ENCODE results near the gene PNPLA5.
A peak's percentile ranks its signal among the peaks of the same experiment; 100 is the strongest.

Gene PNPLA5

DNA sequence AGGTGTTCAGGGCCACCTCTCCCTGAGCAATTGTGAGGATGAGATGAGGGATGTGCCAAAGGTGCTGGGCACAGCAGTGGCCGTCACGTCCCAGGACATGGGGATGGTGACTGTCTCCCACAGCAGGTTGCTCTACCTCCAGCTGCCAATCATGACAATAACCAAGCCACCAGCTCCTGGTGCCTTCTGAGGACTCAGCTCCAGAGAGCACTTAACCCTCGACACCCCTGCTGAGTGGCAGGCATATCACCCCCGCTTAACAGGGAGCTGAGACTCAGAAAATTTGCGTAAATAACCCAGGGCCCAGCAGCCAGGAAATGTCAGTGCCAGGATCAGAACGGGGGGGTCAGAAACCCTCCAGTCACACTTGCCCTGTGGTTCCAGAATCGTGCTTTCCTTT, 8.4 kb upstream of the PNPLA5 start:
- peaks cover 8% of the 10 kb centered on the region; the same call in 1 of the 2 replicates for H3K4me1 ChIP-seq (ENCODE audit: control insufficient read depth, insufficient read depth, low read length)
- H3K27ac ChIP-seq (ENCODE audit: low read depth, low read length) = no peak overlapping the region
- no peaks in the 10 kb centered on the region for H3K9me3 ChIP-seq (ENCODE audit: control insufficient read depth, insufficient read depth, low read depth, low read length)
- no peaks in the 10 kb centered on the region for H3K36me3 ChIP-seq (ENCODE audit: control insufficient read depth, insufficient read depth, low read length)
- H3K9ac ChIP-seq (ENCODE audit: low read length) = no peak overlapping the region
- no peaks in the 10 kb centered on the region; the same call in 1 of the 2 replicates for H3K27me3 ChIP-seq (ENCODE audit: control insufficient read depth, insufficient read depth, low read length)
- H3K4me3 ChIP-seq (ENCODE audit: low read depth, low read length) = no peak overlapping the region

DNA sequence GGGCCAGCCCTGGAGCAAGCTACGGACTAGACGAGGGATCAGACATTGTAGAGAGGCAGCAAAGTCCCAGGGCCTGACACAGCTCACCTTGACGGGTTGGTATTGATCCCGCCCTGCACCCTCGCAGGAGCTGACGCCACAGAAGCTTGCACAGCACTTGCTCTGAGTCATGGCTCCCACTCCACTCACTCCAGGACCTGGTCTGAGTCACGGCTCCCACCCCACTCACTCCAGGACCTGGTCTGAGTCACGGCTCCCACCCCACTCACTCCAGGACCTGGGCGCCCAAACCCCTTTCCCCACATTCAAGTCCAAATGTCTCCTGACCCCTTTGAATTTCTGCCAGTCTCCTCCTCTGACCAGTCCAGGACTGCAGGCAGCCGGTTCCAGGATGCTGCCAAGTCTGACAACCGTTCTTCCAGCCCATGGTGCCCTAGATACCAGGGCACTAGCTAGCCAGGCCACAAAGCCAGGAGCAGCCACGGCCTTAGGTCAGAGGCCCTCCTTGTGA, 6.0 kb upstream of the PNPLA5 start:
- H3K36me3 ChIP-seq (ENCODE audit: control insufficient read depth, insufficient read depth, low read length) = no peaks in the 10 kb centered on the region
- no peak overlapping the region for H3K4me3 ChIP-seq (ENCODE audit: low read depth, low read length)
- no peak overlapping the region for H3K9ac ChIP-seq (ENCODE audit: low read length)
- H3K4me1 ChIP-seq (ENCODE audit: control insufficient read depth, insufficient read depth, low read length) = peaks cover 1% of the 10 kb centered on the region; the same call in 1 of the 2 replicates
- H3K27ac ChIP-seq (ENCODE audit: low read depth, low read length) = no peak overlapping the region
- H3K27me3 ChIP-seq (ENCODE audit: control insufficient read depth, insufficient read depth, low read length) = peaks cover 12% of the 10 kb centered on the region; the same call in 1 of the 2 replicates
- no peaks in the 10 kb centered on the region for H3K9me3 ChIP-seq (ENCODE audit: control insufficient read depth, insufficient read depth, low read depth, low read length)

DNA sequence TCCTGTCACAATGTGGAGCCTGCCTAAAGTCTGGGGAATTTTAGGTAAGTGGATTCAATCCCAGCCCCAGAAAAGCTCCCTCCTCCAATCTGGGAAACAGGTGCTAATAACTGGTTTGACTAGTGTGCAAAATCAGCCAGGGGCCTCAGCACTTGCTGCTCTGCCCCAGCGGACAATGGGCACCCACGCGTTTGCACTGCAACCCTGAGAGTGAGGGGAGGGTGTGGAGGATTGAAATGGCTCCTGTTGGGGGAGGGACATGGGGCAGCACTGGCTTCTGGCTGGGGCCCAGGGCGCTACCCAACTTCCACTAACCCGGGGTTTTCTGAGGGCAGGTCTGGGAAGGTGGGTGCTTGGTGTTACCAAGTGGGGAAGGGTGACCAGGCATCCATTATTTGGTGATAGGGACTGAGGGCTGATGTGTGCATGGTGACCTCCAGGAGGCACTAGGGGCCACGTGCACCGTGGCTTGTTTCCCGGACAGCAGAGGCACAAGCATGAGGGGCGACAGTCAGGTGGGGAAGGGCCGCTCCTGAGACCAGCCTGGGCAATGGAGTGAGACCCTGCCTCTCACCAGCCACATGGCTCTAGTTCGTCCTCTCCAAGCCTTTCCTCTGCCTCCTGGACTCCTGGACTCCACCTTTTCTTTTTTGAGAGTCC, 4.3 kb upstream of the PNPLA5 start:
- Histone ChIP-seq H3K4me3 (ENCODE audit: low read depth, low read length) (no peak overlapping the region), H3K9me3 (ENCODE audit: control insufficient read depth, insufficient read depth, low read depth, low read length) (no peaks in the 10 kb centered on the region), H3K4me1 (ENCODE audit: control insufficient read depth, insufficient read depth, low read length) (no peaks in the 10 kb centered on the region), H3K36me3 (ENCODE audit: control insufficient read depth, insufficient read depth, low read length) (no peaks in the 10 kb centered on the region), H3K9ac (ENCODE audit: low read length) (no peak overlapping the region), H3K27ac (ENCODE audit: low read depth, low read length) (no peak overlapping the region), H3K27me3 (ENCODE audit: control insufficient read depth, insufficient read depth, low read length) (peaks cover 28% of the 10 kb centered on the region)

DNA sequence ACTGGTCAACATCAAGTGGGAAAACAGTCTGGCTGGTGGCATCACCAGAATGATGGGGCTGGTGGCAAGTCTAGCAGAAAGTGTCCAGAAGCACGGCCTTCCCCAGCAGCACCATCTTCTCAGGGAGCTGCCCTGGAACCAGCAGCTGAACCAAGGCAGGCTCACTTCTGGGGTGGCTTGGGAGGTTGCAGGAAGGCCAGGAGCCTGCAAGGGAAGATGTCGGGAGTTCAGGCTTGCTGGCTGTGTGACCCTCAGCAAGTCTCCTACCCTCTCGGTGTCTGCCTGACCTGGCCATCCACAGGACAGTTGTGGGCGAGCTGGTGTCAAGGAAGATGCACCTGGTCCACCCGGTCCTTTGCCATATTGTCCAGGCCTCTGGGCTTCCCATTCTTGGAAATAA, 2.3 kb upstream of the PNPLA5 start:
- peaks cover 46% of the 10 kb centered on the region for H3K27me3 ChIP-seq (ENCODE audit: control insufficient read depth, insufficient read depth, low read length)
- H3K4me1 ChIP-seq (ENCODE audit: control insufficient read depth, insufficient read depth, low read length) = no peaks in the 10 kb centered on the region
- no peak overlapping the region for H3K9ac ChIP-seq (ENCODE audit: low read length)
- H3K27ac ChIP-seq (ENCODE audit: low read depth, low read length) = no peak overlapping the region
- H3K4me3 ChIP-seq (ENCODE audit: low read depth, low read length) = no peak overlapping the region
- H3K36me3 ChIP-seq (ENCODE audit: control insufficient read depth, insufficient read depth, low read length) = no peaks in the 10 kb centered on the region
- no peaks in the 10 kb centered on the region for H3K9me3 ChIP-seq (ENCODE audit: control insufficient read depth, insufficient read depth, low read depth, low read length)

DNA sequence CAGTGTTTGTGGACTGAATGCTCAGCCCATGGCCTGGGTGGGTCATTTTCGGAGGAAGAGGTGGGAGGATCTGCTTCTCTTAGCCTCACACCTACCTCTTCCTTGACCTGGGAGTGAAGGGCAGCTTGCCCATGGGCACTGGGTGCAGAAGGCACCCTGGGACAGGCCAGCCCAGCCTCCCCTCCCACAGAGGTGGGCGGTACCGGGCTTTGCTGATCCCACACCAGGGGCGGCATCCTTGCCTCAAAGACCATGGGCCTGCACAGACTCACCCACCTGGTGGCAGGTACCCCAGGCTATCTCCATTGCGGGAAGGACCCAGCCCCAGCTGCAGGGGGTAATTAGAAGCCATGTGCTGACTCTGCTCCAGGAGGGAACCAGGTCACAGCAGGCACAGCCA, 1.5 kb upstream of the PNPLA5 start:
- no peak overlapping the region for H3K9ac ChIP-seq (ENCODE audit: low read length)
- H3K4me3 ChIP-seq (ENCODE audit: low read depth, low read length) = no peak overlapping the region
- H3K27me3 ChIP-seq (ENCODE audit: control insufficient read depth, insufficient read depth, low read length) = peaks cover 46% of the 10 kb centered on the region
- no peaks in the 10 kb centered on the region for H3K4me1 ChIP-seq (ENCODE audit: control insufficient read depth, insufficient read depth, low read length)
- H3K36me3 ChIP-seq (ENCODE audit: control insufficient read depth, insufficient read depth, low read length) = no peaks in the 10 kb centered on the region
- no peak overlapping the region for H3K27ac ChIP-seq (ENCODE audit: low read depth, low read length)
- H3K9me3 ChIP-seq (ENCODE audit: control insufficient read depth, insufficient read depth, low read depth, low read length) = no peaks in the 10 kb centered on the region

DNA sequence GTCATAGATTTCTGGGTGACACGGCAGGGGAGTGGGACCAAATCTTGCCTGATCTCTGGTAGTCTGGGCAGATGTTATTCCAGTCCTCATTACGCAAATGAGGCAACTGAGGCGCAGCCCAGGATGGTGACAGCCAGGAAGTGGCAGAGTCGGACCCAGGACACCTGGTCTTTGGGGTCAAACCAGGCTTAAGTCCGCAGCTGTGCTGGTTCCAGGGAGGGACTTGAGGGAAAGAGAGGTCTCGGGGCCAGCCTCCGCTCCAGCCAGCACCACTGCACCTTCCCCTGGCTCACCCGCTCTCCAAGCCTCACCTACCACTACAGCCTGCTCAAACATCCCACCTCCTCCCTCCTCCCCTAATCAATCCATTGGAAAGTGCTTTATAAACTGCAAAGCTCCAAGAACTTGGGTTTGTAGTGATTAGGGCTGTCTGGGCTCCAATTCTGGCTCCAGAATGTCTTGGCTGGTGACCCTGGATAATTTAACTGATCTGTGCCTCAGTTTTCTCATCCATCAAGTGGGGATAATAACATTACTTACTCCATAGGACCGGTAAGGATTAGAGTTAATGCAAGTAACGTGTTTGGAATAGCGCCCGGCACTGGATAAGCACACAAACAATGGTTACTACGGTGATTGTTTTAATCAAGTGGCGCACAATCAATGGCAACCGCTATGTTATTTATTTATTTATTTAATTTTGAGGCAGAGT, 526 bp upstream of the PNPLA5 start:
- Histone ChIP-seq H3K9ac (ENCODE audit: low read length) (peak overlapping the region; percentile 23), H3K4me3 (ENCODE audit: low read depth, low read length) (peak overlapping the region; percentile 80)

DNA sequence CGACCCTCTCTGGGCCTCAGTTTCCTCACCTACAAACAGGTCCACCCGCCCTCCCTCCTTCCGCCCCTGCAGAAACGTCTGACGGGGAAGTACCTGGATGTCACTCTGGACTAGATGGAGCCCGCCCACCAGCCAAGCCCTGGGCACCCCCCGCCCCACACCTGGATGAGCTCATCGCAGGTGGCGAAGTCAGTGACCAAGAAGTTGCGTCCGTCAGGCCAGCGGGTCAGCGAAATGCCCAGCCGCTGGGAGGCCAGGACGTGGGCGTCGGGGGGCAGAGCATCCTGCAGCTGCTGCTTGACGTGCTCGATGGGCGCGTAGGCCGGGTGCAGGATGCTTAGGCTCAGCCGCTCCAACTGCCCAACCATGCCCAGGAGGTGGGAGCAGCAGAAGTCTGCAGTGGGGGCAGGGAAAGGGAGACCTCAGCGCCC, 897 bp downstream of the PNPLA5 start:
- peak overlapping the region; percentile 23 for H3K9ac ChIP-seq (ENCODE audit: low read length)
- H3K4me3 ChIP-seq (ENCODE audit: low read depth, low read length) = peak overlapping the region; percentile 80
- H3K36me3 ChIP-seq (ENCODE audit: control insufficient read depth, insufficient read depth, low read length) = no peaks in the 10 kb centered on the region
- H3K9me3 ChIP-seq (ENCODE audit: control insufficient read depth, insufficient read depth, low read depth, low read length) = no peaks in the 10 kb centered on the region
- no peak overlapping the region for H3K27ac ChIP-seq (ENCODE audit: low read depth, low read length)
- no peaks in the 10 kb centered on the region for H3K4me1 ChIP-seq (ENCODE audit: control insufficient read depth, insufficient read depth, low read length)
- peaks cover 49% of the 10 kb centered on the region for H3K27me3 ChIP-seq (ENCODE audit: control insufficient read depth, insufficient read depth, low read length)

More for the DNA sequence above, 526 bp upstream of the PNPLA5 start:
- H3K36me3 ChIP-seq (ENCODE audit: control insufficient read depth, insufficient read depth, low read length) = no peaks in the 10 kb centered on the region
- no peaks in the 10 kb centered on the region for H3K4me1 ChIP-seq (ENCODE audit: control insufficient read depth, insufficient read depth, low read length)
- H3K9me3 ChIP-seq (ENCODE audit: control insufficient read depth, insufficient read depth, low read depth, low read length) = no peaks in the 10 kb centered on the region
- peaks cover 48% of the 10 kb centered on the region for H3K27me3 ChIP-seq (ENCODE audit: control insufficient read depth, insufficient read depth, low read length)
- no peak overlapping the region for H3K27ac ChIP-seq (ENCODE audit: low read depth, low read length)

DNA sequence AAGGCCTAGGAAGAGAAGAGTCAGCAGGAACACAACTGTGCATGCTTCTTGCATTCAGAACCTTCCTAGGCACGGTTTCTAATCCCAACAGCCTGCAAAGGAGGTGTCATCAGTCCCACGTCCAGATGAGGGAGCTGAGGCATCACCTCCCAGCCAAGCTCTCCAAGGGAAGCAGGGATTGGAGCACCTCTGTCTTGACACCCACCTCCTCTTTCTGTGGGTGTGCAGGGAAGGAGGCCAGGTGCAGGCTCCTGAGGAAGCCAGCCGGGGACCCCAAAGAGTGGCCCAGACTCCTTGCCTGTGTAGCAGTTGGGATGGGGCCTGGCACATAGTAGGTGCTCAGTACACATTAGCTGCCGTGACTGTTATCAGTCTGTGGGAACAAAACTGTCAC, 2.0 kb downstream of the PNPLA5 start:
- peaks cover 49% of the 10 kb centered on the region for H3K27me3 ChIP-seq (ENCODE audit: control insufficient read depth, insufficient read depth, low read length)
- no peaks in the 10 kb centered on the region for H3K9me3 ChIP-seq (ENCODE audit: control insufficient read depth, insufficient read depth, low read depth, low read length)
- H3K4me3 ChIP-seq (ENCODE audit: low read depth, low read length) = no peak overlapping the region
- H3K36me3 ChIP-seq (ENCODE audit: control insufficient read depth, insufficient read depth, low read length) = no peaks in the 10 kb centered on the region
- H3K4me1 ChIP-seq (ENCODE audit: control insufficient read depth, insufficient read depth, low read length) = peaks cover under 1% of the 10 kb centered on the region; the same call in 1 of the 2 replicates
- H3K9ac ChIP-seq (ENCODE audit: low read length) = no peak overlapping the region
- no peak overlapping the region for H3K27ac ChIP-seq (ENCODE audit: low read depth, low read length)

DNA sequence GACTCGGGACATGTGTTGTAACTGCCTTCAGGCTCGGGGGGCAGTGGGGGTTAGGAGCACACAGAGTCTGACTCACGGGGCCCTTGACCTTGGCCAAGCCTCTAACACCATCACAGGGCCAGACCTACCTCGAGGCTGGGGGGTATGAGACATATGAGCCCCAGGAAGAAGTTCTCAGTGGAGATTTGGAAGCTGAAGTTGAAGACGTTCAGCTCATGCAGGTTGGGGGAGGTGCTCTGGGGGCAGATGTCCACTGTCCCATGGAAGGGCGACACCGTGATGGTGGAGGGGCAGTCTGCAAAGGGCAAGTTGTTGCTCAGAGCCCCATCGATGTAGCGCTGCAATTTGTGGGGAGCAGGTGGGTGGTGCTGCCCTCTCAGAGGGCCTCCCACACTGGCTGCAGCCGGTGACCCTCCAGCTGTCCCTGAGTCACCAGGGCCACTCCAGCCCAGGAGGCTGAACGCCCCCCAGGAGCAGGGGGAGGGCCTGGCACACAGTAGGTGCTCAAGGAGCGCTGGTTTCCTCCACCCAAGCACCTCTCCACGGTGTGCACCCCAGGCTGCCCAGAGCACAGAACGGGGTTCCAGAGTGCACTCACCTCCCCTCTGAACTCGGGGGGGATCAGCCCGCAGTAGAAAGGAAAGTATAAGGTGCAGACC, 2.5 kb downstream of the PNPLA5 start:
- H3K9ac ChIP-seq (ENCODE audit: low read length) = no peak overlapping the region

DNA sequence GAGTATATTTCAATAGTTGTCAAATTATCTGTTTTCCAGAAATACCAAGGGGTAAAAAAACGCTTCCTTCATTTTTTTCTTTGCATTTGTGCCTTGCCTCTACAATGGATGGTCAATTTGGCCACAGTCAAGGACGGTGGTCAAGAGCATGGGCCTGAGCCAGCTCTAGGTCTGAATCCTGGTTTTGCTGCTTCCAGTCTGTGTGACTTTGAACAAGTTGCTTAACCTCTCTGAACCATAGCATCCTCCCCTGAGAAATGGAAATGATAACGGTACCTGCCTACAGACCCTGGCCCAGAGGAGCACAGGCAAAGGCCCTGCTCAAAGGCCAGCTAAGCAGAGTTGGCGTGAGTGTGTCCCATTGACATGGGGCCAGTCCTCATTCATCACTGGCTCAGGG, 3.1 kb downstream of the PNPLA5 start:
- peaks cover 46% of the 10 kb centered on the region for H3K27me3 ChIP-seq (ENCODE audit: control insufficient read depth, insufficient read depth, low read length)
- H3K27ac ChIP-seq (ENCODE audit: low read depth, low read length) = no peak overlapping the region
- peaks cover 3% of the 10 kb centered on the region; the same call in 1 of the 2 replicates for H3K4me1 ChIP-seq (ENCODE audit: control insufficient read depth, insufficient read depth, low read length)
- H3K9me3 ChIP-seq (ENCODE audit: control insufficient read depth, insufficient read depth, low read depth, low read length) = no peaks in the 10 kb centered on the region
- no peaks in the 10 kb centered on the region for H3K36me3 ChIP-seq (ENCODE audit: control insufficient read depth, insufficient read depth, low read length)
- H3K4me3 ChIP-seq (ENCODE audit: low read depth, low read length) = no peak overlapping the region
- no peak overlapping the region for H3K9ac ChIP-seq (ENCODE audit: low read length)

More for the DNA sequence above, 2.5 kb downstream of the PNPLA5 start:
- Histone ChIP-seq H3K27ac (ENCODE audit: low read depth, low read length) (no peak overlapping the region), H3K27me3 (ENCODE audit: control insufficient read depth, insufficient read depth, low read length) (peaks cover 49% of the 10 kb centered on the region), H3K4me3 (ENCODE audit: low read depth, low read length) (no peak overlapping the region), H3K36me3 (ENCODE audit: control insufficient read depth, insufficient read depth, low read length) (no peaks in the 10 kb centered on the region), H3K4me1 (ENCODE audit: control insufficient read depth, insufficient read depth, low read length) (peaks cover 3% of the 10 kb centered on the region; the same call in 1 of the 2 replicates), H3K9me3 (ENCODE audit: control insufficient read depth, insufficient read depth, low read depth, low read length) (no peaks in the 10 kb centered on the region)

DNA sequence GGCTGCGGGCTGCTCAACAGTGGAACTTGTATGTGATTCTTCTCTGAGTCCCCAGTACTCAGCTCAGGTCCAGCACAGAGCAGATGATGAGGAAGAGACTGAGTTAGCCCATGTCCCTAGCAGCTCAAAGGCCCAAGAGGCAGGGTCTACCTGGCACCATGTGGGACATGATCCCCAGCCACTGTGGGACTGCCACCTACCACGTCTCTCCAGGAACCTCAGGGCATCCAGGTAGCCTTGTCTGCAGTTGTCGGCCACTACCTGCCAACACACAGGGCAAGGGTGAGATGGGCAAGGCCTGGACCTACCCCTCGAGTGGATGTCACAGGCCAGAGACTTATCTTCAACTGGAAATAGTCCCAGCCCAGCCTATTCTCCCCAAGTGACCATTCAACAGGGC, 4.4 kb downstream of the PNPLA5 start:
- H3K4me1 ChIP-seq (ENCODE audit: control insufficient read depth, insufficient read depth, low read length) = peaks cover 3% of the 10 kb centered on the region; the same call in 1 of the 2 replicates

More for the DNA sequence above, 4.4 kb downstream of the PNPLA5 start:
- Histone ChIP-seq H3K9me3 (ENCODE audit: control insufficient read depth, insufficient read depth, low read depth, low read length) (no peaks in the 10 kb centered on the region), H3K36me3 (ENCODE audit: control insufficient read depth, insufficient read depth, low read length) (no peaks in the 10 kb centered on the region), H3K27ac (ENCODE audit: low read depth, low read length) (no peak overlapping the region), H3K4me3 (ENCODE audit: low read depth, low read length) (no peak overlapping the region), H3K27me3 (ENCODE audit: control insufficient read depth, insufficient read depth, low read length) (peaks cover 33% of the 10 kb centered on the region), H3K9ac (ENCODE audit: low read length) (no peak overlapping the region)

Data from HUES6 (cell line).